GM12878 (cell line): ENCODE data around the gene MAPKAP1.

Experiments used
- CBX3 ChIP-seq: fragments of 200-600 bp; sonication (generic); IDR thresholded peaks from 2 replicates; pipeline ENCODE4 v1.6.1; 2016; ENCODE audit warnings: low read depth, borderline replicate concordance
- POLR2A ChIP-seq: IDR thresholded peaks from 2 replicates; pipeline ENCODE4 v1.6.1; 2011; ENCODE audit warnings: low read depth, mild to moderate bottlenecking, low read length
- TF ChIP-seq, protein P1 (sequence below), 3 experiments: IDR thresholded peaks in 2 of 3; conservative IDR thresholded peaks in 1 of 3; 2 replicates each; pipeline ENCODE4 v1.5.1; 2011; ENCODE audit warnings: low read depth in 3 of 3, low read length in 3 of 3, mild to moderate bottlenecking in 3 of 3, control low read depth in 2 of 3, moderate library complexity in 2 of 3, inconsistent platforms in 1 of 3, mixed read lengths in 1 of 3; ENCODE audit not compliant: control insufficient read depth in 2 of 3, insufficient read depth in 1 of 3; ENCODE audit errors: extremely low read depth in 1 of 3

DNA sequence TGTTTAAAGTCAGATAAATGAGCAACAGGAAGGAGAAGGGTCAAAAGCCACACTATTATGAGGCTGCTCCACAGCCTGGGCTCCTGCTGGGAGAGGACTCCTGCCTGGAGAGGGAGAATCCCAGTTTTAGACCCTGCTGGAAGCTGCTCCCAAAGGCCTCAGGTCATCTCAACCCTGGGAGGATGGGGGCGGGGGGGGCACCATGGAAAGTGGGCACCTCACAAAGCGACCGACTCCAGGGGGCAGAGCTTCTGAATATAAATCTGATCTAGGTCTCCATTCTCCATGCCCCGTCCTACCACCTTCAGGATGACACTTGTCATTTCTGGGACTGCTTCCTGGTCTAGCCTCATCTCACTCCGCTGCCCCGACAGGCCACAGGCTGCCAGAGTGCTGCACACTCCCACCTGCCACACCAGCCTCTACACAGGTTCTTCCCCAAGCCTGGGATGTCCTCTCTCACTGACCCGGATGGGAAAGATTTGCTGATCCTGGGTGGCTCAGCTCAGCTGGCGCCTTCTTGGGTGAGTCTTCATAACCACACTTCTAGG is 262.0 kb downstream of the MAPKAP1 start:
- TF ChIP-seq POLR2A (no peak), CBX3 (no peak)
- TF ChIP-seq, protein P1, sequence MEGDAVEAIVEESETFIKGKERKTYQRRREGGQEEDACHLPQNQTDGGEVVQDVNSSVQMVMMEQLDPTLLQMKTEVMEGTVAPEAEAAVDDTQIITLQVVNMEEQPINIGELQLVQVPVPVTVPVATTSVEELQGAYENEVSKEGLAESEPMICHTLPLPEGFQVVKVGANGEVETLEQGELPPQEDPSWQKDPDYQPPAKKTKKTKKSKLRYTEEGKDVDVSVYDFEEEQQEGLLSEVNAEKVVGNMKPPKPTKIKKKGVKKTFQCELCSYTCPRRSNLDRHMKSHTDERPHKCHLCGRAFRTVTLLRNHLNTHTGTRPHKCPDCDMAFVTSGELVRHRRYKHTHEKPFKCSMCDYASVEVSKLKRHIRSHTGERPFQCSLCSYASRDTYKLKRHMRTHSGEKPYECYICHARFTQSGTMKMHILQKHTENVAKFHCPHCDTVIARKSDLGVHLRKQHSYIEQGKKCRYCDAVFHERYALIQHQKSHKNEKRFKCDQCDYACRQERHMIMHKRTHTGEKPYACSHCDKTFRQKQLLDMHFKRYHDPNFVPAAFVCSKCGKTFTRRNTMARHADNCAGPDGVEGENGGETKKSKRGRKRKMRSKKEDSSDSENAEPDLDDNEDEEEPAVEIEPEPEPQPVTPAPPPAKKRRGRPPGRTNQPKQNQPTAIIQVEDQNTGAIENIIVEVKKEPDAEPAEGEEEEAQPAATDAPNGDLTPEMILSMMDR (IDR thresholded peaks at IDR 0.05 in 2 of 3, conservative IDR thresholded peaks at IDR 0.05 in 1 of 3; ENCODE audit: control insufficient read depth in 2 of 3, extremely low read depth in 1 of 3, insufficient read depth in 1 of 3, low read depth in 3 of 3, low read length in 3 of 3), result no peak
